Activated naive CD4-positive, alpha-beta T cell treated with anti-CD3 and anti-CD28 coated beads for 36 hours (primary cell): ENCODE results near the gene SMC5. TPM values are rescaled to one million over a fixed set of nuclear protein-coding genes. Genes with fewer than 3 reads are reported as not detected.
"Not testable (repeated sequence)": the region's sequence is repeated elsewhere in the genome, so short reads cannot be mapped to it uniquely, and the experiment has no call there.

Experiments
- CTCF ChIA-PET: fragments of 350-600 bp; sonication (Branson Sonifier 250); formaldehyde crosslinking; loops from one replicate; lab custom pipeline; 2021; ENCODE audit warnings: antibody characterized with exemption; lab: Charles Lee
- DNase-seq: peaks from one replicate; pipeline ENCODE4 v3.0.0-alpha.2; 2020
- H3K27ac Mint-ChIP-seq: one replicate; pipeline ENCODE4 v1.8.0; 2021; ENCODE audit warnings: mild to moderate bottlenecking, mixed read lengths
- H3K27me3 Mint-ChIP-seq: one replicate; pipeline ENCODE4 v1.8.0; 2021; ENCODE audit warnings: low read depth, mixed read lengths
- H3K36me3 Mint-ChIP-seq: one replicate; pipeline ENCODE4 v1.8.0; 2021; ENCODE audit warnings: low read depth, mixed read lengths
- H3K4me1 Mint-ChIP-seq: one replicate; pipeline ENCODE4 v1.8.0; 2021; ENCODE audit warnings: low read depth, mixed read lengths
- H3K4me3 Mint-ChIP-seq: one replicate; pipeline ENCODE4 v1.8.0; 2021; ENCODE audit warnings: mild to moderate bottlenecking, moderate library complexity, mixed read lengths
- H3K9me3 Mint-ChIP-seq: one replicate; pipeline ENCODE4 v1.8.0; 2021; ENCODE audit warnings: mixed read lengths
- intact Hi-C: fragments of 100-400 bp; cut with micrococcal nuclease; formaldehyde crosslinking; loops from one replicate; pipeline ENCODE4 v1.15.1; 2023
- total RNA-seq, 2 experiments: library from RNA; stranded (reverse); gene quantifications; one replicate each; pipeline ENCODE4 v1.2.3, GENCODE V29; 2021

SMC5 gene
- 10 to 100 TPM; 30.4 to 31.2 TPM for total RNA-seq

- Mint-ChIP-seq H3K27me3 (no peaks in the 10 kb centered on the region), H3K36me3 (peaks cover 31% of the 10 kb centered on the region), H3K4me3 (peak within 1 kb of the TSS; percentile 92), H3K4me1 (peaks cover 61% of the 10 kb centered on the region), H3K9me3 (no peaks in the 10 kb centered on the region), H3K27ac (peak within 1 kb of the TSS; percentile 96)
- intact Hi-C loops: loop anchor here (1.0 to 10.0 kb wide), 14 partner anchors 133 to 1656 kb away; partner anchors contain the start of genes ABHD17B, APBA1, C9orf85 and KLF9
- DNase-seq: peak; percentile 85
- CTCF ChIA-PET: no interaction called here
These were observed at the start of gene SMC5 for GRCh38 chr9:70258692-70259511. TSS of gene SMC5 (plus strand) at chr9:70258978. CDS start at chr9:70259079, 101 bp downstream.

GRCh38 chr9:70217029-70217428 is 41.7 kb upstream of the SMC5 start:
- intact Hi-C loops: loop anchor here (5.0 to 10.0 kb wide), 2 partner anchors 45 to 58 kb away; no protein-coding TSS in a partner anchor
- peaks cover 28% of the 10 kb centered on the region for H3K36me3 Mint-ChIP-seq
- H3K27me3 Mint-ChIP-seq: no peaks in the 10 kb centered on the region
- no peak overlapping the region for H3K27ac Mint-ChIP-seq
- no peak for DNase-seq
- H3K4me1 Mint-ChIP-seq: no peaks in the 10 kb centered on the region
- peaks cover 8% of the 10 kb centered on the region for H3K9me3 Mint-ChIP-seq
- H3K4me3 Mint-ChIP-seq: no peak overlapping the region
- CTCF ChIA-PET: no interaction called here

GRCh38 chr9:70218767-70219166 is 40.0 kb upstream of the SMC5 start:
- Mint-ChIP-seq H3K9me3 (peaks cover 2% of the 10 kb centered on the region), H3K4me3 (no peak overlapping the region), H3K36me3 (peaks cover 17% of the 10 kb centered on the region), H3K27me3 (no peaks in the 10 kb centered on the region), H3K4me1 (no peaks in the 10 kb centered on the region), H3K27ac (no peak overlapping the region)
- no peak for DNase-seq
- CTCF ChIA-PET: no interaction called here
- intact Hi-C loops: loop anchor here (5.0 to 10.0 kb wide), 2 partner anchors 46 to 56 kb away; no protein-coding TSS in a partner anchor

- Mint-ChIP-seq H3K36me3 (peaks cover 6% of the 10 kb centered on the region), H3K4me3 (no peak overlapping the region), H3K27me3 (no peaks in the 10 kb centered on the region), H3K27ac (no peak overlapping the region), H3K4me1 (no peaks in the 10 kb centered on the region), H3K9me3 (no peaks in the 10 kb centered on the region)
- CTCF ChIA-PET: no interaction called here
- DNase-seq: no peak
- intact Hi-C loops: no loop called here
These were observed 38.6 kb upstream of the SMC5 start for GRCh38 chr9:70220216-70220615.

GRCh38 chr9:70222354-70222753 is 36.4 kb upstream of the SMC5 start:
- DNase-seq: no peak
- no peaks in the 10 kb centered on the region for H3K36me3 Mint-ChIP-seq
- no peak overlapping the region for H3K4me3 Mint-ChIP-seq
- CTCF ChIA-PET: interaction anchor here (0.6 kb wide), 1 partner anchor 97 kb away, joined by 3 read pairs; no protein-coding TSS in a partner anchor
- no peaks in the 10 kb centered on the region for H3K27me3 Mint-ChIP-seq
- intact Hi-C loops: no loop called here
- H3K9me3 Mint-ChIP-seq: no peaks in the 10 kb centered on the region
- no peaks in the 10 kb centered on the region for H3K4me1 Mint-ChIP-seq
- no peak overlapping the region for H3K27ac Mint-ChIP-seq

- H3K27me3 Mint-ChIP-seq: no peaks in the 10 kb centered on the region
- intact Hi-C loops: loop anchor here (5.0 kb wide), 1 partner anchor 256 kb away; no protein-coding TSS in a partner anchor
- CTCF ChIA-PET: interaction anchor here (1.4 kb wide), 1 partner anchor 807 kb away, joined by 4 read pairs; no protein-coding TSS in a partner anchor
- H3K36me3 Mint-ChIP-seq: no peaks in the 10 kb centered on the region
- no peaks in the 10 kb centered on the region for H3K9me3 Mint-ChIP-seq
- no peak overlapping the region for H3K27ac Mint-ChIP-seq
- no peaks in the 10 kb centered on the region for H3K4me1 Mint-ChIP-seq
- no peak for DNase-seq
- H3K4me3 Mint-ChIP-seq: no peak overlapping the region
These were observed 30.7 kb upstream of the SMC5 start for GRCh38 chr9:70228118-70228517.

GRCh38 chr9:70228611-70229010 is 30.2 kb upstream of the SMC5 start:
- no peak overlapping the region for H3K4me3 Mint-ChIP-seq
- no peaks in the 10 kb centered on the region for H3K36me3 Mint-ChIP-seq
- intact Hi-C loops: loop anchor here (5.0 kb wide), 1 partner anchor 256 kb away; no protein-coding TSS in a partner anchor
- no peak overlapping the region for H3K27ac Mint-ChIP-seq
- CTCF ChIA-PET: no interaction called here
- no peak for DNase-seq
- no peaks in the 10 kb centered on the region for H3K27me3 Mint-ChIP-seq
- no peaks in the 10 kb centered on the region for H3K4me1 Mint-ChIP-seq
- no peaks in the 10 kb centered on the region for H3K9me3 Mint-ChIP-seq

- Mint-ChIP-seq H3K4me1 (no peaks in the 10 kb centered on the region), H3K27ac (no peak overlapping the region), H3K9me3 (no peaks in the 10 kb centered on the region), H3K4me3 (no peak overlapping the region), H3K36me3 (no peaks in the 10 kb centered on the region), H3K27me3 (no peaks in the 10 kb centered on the region)
- intact Hi-C loops: loop anchor here (5.0 kb wide), 1 partner anchor 257 kb away; no protein-coding TSS in a partner anchor
- no peak for DNase-seq
- CTCF ChIA-PET: interaction anchor here (0.6 to 0.8 kb wide), 2 partner anchors 118 to 335 kb away, joined by 4 to 5 read pairs; no protein-coding TSS in a partner anchor
These were observed 29.8 kb upstream of the SMC5 start for GRCh38 chr9:70229026-70229425.

GRCh38 chr9:70229579-70229978 is 29.2 kb upstream of the SMC5 start:
- Mint-ChIP-seq H3K36me3 (no peaks in the 10 kb centered on the region), H3K27ac (no peak overlapping the region), H3K9me3 (no peaks in the 10 kb centered on the region), H3K4me1 (no peaks in the 10 kb centered on the region), H3K4me3 (no peak overlapping the region), H3K27me3 (no peaks in the 10 kb centered on the region)
- no peak for DNase-seq
- intact Hi-C loops: loop anchor here (5.0 kb wide), 1 partner anchor 257 kb away; no protein-coding TSS in a partner anchor
- CTCF ChIA-PET: interaction anchor here (0.6 to 0.8 kb wide), 2 partner anchors 119 to 335 kb away, joined by 4 to 5 read pairs; no protein-coding TSS in a partner anchor

GRCh38 chr9:70232476-70232875 is 26.3 kb upstream of the SMC5 start:
- Mint-ChIP-seq H3K27ac (no peak overlapping the region), H3K4me1 (no peaks in the 10 kb centered on the region), H3K27me3 (no peaks in the 10 kb centered on the region), H3K4me3 (no peak overlapping the region), H3K36me3 (no peaks in the 10 kb centered on the region), H3K9me3 (peaks cover 2% of the 10 kb centered on the region)
- CTCF ChIA-PET: no interaction called here
- no peak for DNase-seq
- intact Hi-C loops: no loop called here

GRCh38 chr9:70234208-70234607 is 24.6 kb upstream of the SMC5 start:
- CTCF ChIA-PET, H3K27ac Mint-ChIP-seq, H3K9me3 Mint-ChIP-seq, H3K27me3 Mint-ChIP-seq, H3K4me1 Mint-ChIP-seq, intact Hi-C loops, H3K36me3 Mint-ChIP-seq, DNase-seq, H3K4me3 Mint-ChIP-seq: not testable (repeated sequence)

GRCh38 chr9:70245952-70246351 is 12.8 kb upstream of the SMC5 start:
- H3K27me3 Mint-ChIP-seq, H3K27ac Mint-ChIP-seq, H3K9me3 Mint-ChIP-seq, H3K36me3 Mint-ChIP-seq, DNase-seq, H3K4me1 Mint-ChIP-seq, H3K4me3 Mint-ChIP-seq, intact Hi-C loops, CTCF ChIA-PET: not testable (repeated sequence)
